C4-2B (cell line): ENCODE measurements around the gene SCGB3A2.

ENCODE experiments used
- ZFX ChIP-seq: fragments of 450-650 bp; IDR thresholded peaks from 2 replicates; pipeline ENCODE4 v1.6.1; 2017
- TF ChIP-seq, protein P1 (sequence below): fragments of 450-650 bp; conservative IDR thresholded peaks from 2 replicates; pipeline ENCODE4 v1.5.1; 2017; ENCODE audit warnings: mild to moderate bottlenecking

DNA sequence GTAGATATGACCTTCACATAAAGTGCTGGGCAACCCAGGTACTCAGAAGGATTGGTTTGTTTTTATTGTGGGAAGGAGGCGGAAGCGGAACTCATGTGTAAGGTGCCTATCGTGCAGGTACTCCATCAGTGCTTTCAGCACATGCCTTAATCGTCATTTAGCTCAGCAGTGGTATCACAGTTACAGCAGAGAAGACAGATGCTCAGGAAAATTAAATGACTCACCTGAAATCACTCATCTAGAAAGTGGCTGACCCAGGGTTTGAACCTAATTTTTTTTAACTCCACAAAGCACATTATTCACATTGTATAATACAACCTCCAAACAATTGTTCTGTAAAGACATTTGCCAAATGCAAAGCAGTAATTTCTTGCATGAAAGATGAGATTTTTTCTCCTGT lies 25.6 kb downstream of the SCGB3A2 start:
- TF ChIP-seq, protein P1, sequence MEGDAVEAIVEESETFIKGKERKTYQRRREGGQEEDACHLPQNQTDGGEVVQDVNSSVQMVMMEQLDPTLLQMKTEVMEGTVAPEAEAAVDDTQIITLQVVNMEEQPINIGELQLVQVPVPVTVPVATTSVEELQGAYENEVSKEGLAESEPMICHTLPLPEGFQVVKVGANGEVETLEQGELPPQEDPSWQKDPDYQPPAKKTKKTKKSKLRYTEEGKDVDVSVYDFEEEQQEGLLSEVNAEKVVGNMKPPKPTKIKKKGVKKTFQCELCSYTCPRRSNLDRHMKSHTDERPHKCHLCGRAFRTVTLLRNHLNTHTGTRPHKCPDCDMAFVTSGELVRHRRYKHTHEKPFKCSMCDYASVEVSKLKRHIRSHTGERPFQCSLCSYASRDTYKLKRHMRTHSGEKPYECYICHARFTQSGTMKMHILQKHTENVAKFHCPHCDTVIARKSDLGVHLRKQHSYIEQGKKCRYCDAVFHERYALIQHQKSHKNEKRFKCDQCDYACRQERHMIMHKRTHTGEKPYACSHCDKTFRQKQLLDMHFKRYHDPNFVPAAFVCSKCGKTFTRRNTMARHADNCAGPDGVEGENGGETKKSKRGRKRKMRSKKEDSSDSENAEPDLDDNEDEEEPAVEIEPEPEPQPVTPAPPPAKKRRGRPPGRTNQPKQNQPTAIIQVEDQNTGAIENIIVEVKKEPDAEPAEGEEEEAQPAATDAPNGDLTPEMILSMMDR, result no peak
- TF ChIP-seq ZFX, result no peak
